Stimulated activated CD4-positive, alpha-beta T cell treated with anti-CD3 and anti-CD28 coated beads, Interleukin-2, amount 100 ng/mL, for 48 hours (primary cell): ENCODE results near the gene ATOX1.
"Not testable (repeated sequence)": the region's sequence is repeated elsewhere in the genome, so short reads cannot be mapped to it uniquely, and the experiment has no call there.

Experiments used
- DNase-seq, 2 donors: peaks; one replicate each; pipeline ENCODE4 v3.0.0-alpha.2; 2020

The ATOX1 gene

GRCh38 chr5:151758430-151759241, at the start of gene ATOX1:
Gene ATOX1, minus strand, starts transcription at chr5:151758631. Its CDS starts 80 bp downstream, at chr5:151758551.
- DNase-seq = peak; percentile 88 to 89

- DNase-seq = no peak
Measured at GRCh38 chr5:151805414-151806223, 47.2 kb upstream of the ATOX1 start.

GRCh38 chr5:151800532-151800931, 42.1 kb upstream of the ATOX1 start:
- DNase-seq = no peak

GRCh38 chr5:151799407-151799806, 41.0 kb upstream of the ATOX1 start:
- DNase-seq = no peak

GRCh38 chr5:151798674-151799073, 40.2 kb upstream of the ATOX1 start:
- no peak for DNase-seq

- DNase-seq = no peak
Measured at GRCh38 chr5:151795426-151795825, 37.0 kb upstream of the ATOX1 start.

- no peak for DNase-seq
Measured at GRCh38 chr5:151793358-151793757, 34.9 kb upstream of the ATOX1 start.

- DNase-seq = no peak
Measured at GRCh38 chr5:151787817-151788216, 29.4 kb upstream of the ATOX1 start.

- DNase-seq = no peak
Measured at GRCh38 chr5:151786468-151786867, 28.0 kb upstream of the ATOX1 start.

GRCh38 chr5:151784141-151784540, 25.7 kb upstream of the ATOX1 start:
- no peak for DNase-seq

- DNase-seq = not testable (repeated sequence)
Measured at GRCh38 chr5:151783664-151784063, 25.2 kb upstream of the ATOX1 start.

GRCh38 chr5:151781201-151781600, 22.8 kb upstream of the ATOX1 start:
- DNase-seq = no peak

GRCh38 chr5:151780348-151780747, 21.9 kb upstream of the ATOX1 start:
- no peak for DNase-seq

GRCh38 chr5:151779531-151780125, 21.2 kb upstream of the ATOX1 start:
- no peak for DNase-seq

- DNase-seq = no peak
Measured at GRCh38 chr5:151775025-151775606, 16.7 kb upstream of the ATOX1 start.

- no peak for DNase-seq
Measured at GRCh38 chr5:151773951-151774350, 15.5 kb upstream of the ATOX1 start.

GRCh38 chr5:151772846-151773561, 14.6 kb upstream of the ATOX1 start:
- DNase-seq = no peak

- peak; percentile 27 to 34 for DNase-seq
Measured at GRCh38 chr5:151772029-151772845, 13.8 kb upstream of the ATOX1 start.

- peak; percentile 96 to 98 for DNase-seq
Measured at GRCh38 chr5:151771259-151772028, 13.0 kb upstream of the ATOX1 start, which contains the start of gene G3BP1. Gene G3BP1, plus strand, starts transcription at chr5:151771954. Its CDS starts 14,667 bp downstream, at chr5:151786621.
